HG03575 (cell line): Measurements from ENCODE around the gene ZAP70.

Source experiments
- ATAC-seq: cut with Tn5 transposase; IDR thresholded peaks from one replicate; pipeline ENCODE4 v1.9.1; 2021; ENCODE audit not compliant: unreplicated experiment, insufficient number of reproducible peaks, low FRiP score; ENCODE audit errors: extremely low read depth

ZAP70 gene

GRCh38 chr2:97727296-97727695 lies 13.9 kb downstream of the ZAP70 start:
- ATAC-seq = no peak

DNA sequence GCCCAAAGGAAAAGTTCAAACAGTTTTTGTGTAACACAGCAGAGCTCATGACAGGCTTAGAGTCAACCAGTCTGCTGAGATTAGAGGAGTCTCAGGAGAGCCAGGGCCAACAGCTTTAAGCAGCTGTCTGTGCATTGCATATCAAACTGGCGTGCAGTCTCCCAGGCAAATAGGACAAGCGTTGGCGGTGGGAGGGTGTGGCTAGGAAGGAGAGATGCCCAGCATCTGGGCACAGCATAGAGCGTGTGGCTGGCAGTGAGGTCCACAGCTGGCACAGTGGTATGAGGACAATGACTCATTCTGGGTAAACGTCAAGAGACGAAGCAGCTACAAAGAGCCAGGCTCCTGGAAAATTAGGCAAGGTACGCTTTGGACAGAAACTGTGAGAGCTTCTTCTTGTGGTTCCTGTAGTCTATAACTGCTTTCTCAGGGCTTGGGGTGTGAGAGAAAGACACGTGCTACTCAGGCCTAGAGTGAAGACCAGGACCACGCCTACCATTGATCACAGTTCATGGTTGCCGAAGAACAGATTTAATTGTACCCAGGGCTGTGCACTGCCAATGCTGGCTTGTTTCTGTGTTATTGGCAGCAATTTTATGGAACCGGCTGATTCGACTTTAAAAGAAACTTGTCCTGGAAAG lies 14.8 kb downstream of the ZAP70 start:
- ATAC-seq = no peak

GRCh38 chr2:97730245-97730644 lies 16.9 kb downstream of the ZAP70 start:
- ATAC-seq = no peak

DNA sequence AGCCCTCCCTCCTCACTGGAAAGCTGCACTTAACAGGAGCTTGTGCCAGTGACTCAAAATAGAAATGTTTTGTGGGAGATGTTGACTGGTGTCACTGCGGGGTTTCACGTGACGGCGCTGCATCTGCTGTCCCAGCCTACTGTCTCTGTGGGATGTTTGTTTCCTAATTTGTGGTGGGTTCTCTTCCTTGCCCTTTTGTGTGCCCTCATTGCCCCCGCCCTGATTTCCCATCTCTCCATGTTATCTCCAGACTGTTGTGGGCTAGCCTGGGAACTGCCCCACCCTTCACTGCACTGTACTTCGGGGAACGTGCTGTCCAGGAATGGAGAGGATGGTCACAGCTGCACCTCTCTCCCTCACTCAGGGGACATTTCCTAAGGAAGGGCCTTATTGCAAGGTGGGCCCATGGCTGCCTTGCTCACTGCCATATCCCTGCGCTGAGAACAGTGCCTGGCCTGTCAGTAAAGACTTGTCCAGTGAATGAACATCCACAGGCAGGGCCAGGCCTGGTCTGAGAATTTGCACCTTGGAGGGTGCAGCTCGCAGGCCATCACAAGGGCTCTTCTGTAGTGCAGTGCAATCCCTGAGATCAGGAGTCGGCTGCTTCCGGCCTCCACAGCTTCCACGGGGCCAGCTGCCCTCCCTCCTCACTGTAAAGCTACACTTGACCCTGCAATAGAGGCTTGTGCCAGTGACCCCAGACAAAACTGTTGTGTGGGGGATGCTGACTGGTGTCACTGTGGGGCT lies 18.1 kb downstream of the ZAP70 start:
- no peak for ATAC-seq

GRCh38 chr2:97732436-97733340 lies 19.3 kb downstream of the ZAP70 start:
- no peak for ATAC-seq

GRCh38 chr2:97733341-97734035 lies 20.1 kb downstream of the ZAP70 start:
- ATAC-seq = no peak

GRCh38 chr2:97734061-97735051 lies 21.0 kb downstream of the ZAP70 start:
- no peak for ATAC-seq

DNA sequence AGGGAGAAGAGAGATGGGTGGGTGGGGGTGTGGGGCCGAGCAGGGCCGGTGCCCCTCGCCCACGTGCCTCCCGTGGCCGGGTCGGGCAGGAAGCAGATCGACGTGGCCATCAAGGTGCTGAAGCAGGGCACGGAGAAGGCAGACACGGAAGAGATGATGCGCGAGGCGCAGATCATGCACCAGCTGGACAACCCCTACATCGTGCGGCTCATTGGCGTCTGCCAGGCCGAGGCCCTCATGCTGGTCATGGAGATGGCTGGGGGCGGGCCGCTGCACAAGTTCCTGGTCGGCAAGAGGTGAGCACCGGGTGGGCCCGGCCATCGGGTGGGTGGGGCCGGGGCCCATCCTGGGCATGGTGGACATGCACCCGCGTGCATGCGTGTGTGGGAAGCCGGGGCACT lies 21.8 kb downstream of the ZAP70 start:
- no peak for ATAC-seq

DNA sequence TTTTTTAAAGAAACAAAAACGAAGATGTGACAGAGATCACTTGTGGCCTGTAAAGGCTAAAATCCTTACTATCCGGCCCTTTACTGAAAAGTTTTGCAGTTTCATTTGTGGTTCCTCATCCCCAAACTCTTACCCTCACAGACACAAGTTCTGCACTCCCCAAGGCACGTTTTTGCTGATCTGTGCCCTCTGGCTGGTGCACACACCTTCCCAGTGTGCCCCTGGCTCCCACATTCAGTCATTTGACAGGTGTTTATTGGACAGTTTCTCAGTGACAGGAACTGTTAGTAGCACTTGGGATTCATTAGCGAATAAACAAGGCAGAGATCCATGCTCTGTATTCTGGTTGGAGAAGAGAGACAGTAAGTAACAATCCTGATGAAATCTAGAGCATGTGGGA lies 22.8 kb downstream of the ZAP70 start:
- ATAC-seq = no peak

GRCh38 chr2:97736608-97737330 lies 23.4 kb downstream of the ZAP70 start:
- no peak for ATAC-seq

DNA sequence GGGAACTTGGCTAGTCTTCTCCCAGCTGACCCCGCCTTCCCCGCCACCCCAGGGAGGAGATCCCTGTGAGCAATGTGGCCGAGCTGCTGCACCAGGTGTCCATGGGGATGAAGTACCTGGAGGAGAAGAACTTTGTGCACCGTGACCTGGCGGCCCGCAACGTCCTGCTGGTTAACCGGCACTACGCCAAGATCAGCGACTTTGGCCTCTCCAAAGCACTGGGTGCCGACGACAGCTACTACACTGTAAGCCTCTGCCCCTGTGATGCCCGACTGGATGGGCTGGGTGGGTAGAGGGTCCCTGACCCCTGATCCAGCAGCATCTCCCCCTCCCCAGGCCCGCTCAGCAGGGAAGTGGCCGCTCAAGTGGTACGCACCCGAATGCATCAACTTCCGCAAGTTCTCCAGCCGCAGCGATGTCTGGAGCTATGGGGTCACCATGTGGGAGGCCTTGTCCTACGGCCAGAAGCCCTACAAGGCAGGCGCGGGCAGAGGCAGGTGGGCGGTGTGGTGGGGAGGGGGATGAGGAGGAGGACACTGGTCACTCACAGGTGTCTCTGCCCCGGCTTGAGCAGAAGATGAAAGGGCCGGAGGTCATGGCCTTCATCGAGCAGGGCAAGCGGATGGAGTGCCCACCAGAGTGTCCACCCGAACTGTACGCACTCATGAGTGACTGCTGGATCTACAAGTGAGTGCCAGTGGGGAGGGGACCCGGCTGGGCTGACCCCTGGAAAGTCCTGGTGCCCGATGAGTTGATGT lies 24.2 kb downstream of the ZAP70 start:
- no peak for ATAC-seq

DNA sequence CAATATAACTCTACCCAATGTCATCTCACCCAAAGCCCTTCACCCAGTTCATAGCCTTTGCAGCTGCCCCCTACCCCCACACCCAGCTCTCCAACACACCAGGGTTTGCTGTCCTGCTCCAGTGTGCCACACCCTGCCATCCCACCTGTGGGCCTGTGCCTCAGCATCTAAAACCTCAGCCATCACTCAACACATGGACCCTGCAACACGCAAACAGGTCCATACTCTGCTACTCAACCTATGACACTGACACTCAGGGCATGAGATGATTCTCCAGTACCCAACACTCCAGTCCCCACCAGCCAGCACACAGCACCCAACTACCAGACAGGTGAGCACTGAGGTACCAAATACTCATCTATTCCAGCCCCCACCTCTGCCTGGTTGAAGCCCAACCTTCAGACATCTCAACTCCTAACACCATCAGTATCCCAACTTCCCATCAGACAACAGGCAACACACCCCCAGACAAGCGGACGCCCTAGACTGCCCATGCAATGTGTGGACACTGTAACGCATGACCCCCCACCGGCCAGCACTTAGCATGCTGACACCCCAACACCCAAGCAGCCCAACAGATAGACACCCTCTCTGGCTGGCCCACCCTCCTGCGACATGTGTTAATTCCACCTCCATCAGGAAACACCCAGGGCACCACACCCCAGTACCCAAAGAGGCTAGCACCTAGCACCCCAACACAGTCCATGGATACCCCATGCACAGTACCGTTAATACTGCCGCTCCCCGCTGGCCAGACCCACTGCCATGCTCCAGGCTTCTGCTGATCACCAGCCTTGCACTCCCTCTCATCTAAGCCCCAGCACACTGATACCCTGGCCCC lies 25.0 kb downstream of the ZAP70 start:
- ATAC-seq = no peak

GRCh38 chr2:97739020-97739892 lies 25.9 kb downstream of the ZAP70 start:
- ATAC-seq = no peak

DNA sequence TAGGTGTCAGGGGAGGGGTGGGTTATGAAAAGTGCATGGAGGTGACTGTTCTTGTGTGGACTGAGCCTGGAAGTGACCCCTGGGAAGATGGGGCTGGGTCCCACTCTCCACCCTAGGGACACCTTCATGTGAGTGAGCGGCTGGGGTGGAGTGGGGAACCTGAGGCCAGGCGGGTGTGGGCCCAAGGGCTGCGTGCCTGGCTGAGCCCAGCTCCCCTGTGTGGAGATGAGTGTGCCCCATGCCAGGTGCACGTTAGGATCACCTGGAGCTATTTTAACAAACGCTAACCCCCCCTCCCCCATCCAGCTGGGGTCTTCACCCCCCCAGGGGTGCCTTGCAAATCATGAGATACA lies 26.5 kb downstream of the ZAP70 start:
- no peak for ATAC-seq

DNA sequence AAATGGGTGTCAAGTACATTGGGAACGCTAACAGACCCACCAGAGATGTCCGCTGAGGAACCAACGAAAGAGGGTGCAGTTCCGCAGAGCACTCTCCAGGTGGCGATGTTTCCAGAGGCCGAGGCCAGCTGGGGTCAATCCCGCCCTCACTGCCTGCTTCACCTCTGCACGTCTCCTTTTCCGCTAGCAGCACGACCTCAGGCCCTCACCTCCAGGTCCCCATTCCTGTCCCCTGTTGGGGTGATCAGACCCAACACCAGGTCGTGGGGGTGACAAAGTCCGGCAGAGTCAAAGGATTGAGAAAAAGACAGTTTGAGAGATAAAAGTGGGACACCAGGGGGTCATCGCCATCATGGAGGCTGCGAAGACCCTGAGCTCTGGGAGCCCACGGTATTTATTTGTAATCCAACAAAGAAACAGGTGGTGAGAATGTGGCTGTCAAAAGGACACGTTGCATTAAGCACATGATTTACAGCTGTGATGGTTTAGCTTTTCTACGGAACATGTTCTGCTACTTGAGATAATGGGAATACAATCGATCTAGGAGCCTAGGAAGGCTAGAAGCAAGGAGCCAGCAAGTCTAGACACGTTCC lies 27.3 kb downstream of the ZAP70 start:
- ATAC-seq = no peak
